ENCODE data around the gene L3MBTL2.

The L3MBTL2 gene

DNA sequence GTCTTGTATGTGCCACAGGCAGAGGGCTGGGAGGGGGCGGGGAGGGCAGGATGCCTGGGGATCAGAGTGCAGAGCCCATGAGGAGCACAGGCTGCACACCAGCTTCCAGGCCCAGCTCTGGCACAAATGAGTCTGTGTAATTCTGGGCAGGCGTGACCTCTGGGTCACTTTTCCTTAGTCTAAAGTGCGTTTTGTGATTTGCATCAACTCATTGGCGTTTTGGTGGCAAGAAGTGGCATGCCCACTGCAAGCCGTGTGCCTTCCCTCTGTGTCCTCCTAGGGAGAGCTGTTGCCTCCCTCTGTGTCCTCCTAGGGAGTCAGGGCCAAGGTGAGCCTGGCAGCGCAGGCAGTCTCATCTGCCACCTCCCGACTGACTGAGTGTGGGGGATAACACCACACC lies 18.4 kb downstream of the L3MBTL2 start:
- no peaks in the 10 kb centered on the region for H3K9me3 ChIP-seq (ENCODE audit: low read length)
- H3K4me1 ChIP-seq (ENCODE audit: insufficient read depth, low read length): no peaks in the 10 kb centered on the region
- no peak overlapping the region for H3K4me3 ChIP-seq (ENCODE audit: low read length)
- no peak overlapping the region for H2AFZ ChIP-seq (ENCODE audit: low read depth, low read length)
- no peaks in the 10 kb centered on the region for H3K27me3 ChIP-seq (ENCODE audit: insufficient read depth, low read length)
- peaks cover 68% of the 10 kb centered on the region for H3K36me3 ChIP-seq (ENCODE audit: insufficient read depth, low read length)

GRCh38 chr22:41226723-41227655 lies 21.9 kb downstream of the L3MBTL2 start:
- Histone ChIP-seq H3K4me1 (ENCODE audit: insufficient read depth, low read length) (no peaks in the 10 kb centered on the region), H3K36me3 (ENCODE audit: insufficient read depth, low read length) (peaks cover 67% of the 10 kb centered on the region), H3K27me3 (ENCODE audit: insufficient read depth, low read length) (no peaks in the 10 kb centered on the region), H2AFZ (ENCODE audit: low read depth, low read length) (no peak overlapping the region), H3K4me3 (ENCODE audit: low read length) (no peak overlapping the region), H3K9me3 (ENCODE audit: low read length) (no peaks in the 10 kb centered on the region)

DNA sequence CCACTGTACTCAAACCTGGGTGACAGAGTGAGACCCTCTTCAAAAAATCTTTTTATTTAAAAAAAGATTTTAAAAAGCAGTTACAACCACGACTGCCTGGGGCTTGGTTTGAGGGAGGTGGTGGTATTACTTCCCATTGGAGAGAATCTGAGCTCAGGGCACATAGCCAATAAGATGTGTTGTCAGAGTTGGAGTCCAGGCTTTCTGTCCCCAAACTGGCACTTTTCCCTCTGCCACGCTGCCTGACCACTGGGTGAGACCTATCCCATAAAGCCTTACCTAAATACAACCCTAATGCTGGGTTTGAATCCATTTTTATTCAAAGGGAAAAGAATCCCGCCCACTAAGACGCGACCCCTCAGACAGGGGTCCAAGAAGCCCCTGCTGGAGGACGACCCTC lies 24.1 kb downstream of the L3MBTL2 start:
- Histone ChIP-seq H3K36me3 (ENCODE audit: insufficient read depth, low read length) (peaks cover 46% of the 10 kb centered on the region), H3K9me3 (ENCODE audit: low read length) (no peaks in the 10 kb centered on the region), H3K4me3 (ENCODE audit: low read length) (no peak overlapping the region), H2AFZ (ENCODE audit: low read depth, low read length) (no peak overlapping the region), H3K4me1 (ENCODE audit: insufficient read depth, low read length) (no peaks in the 10 kb centered on the region), H3K27me3 (ENCODE audit: insufficient read depth, low read length) (no peaks in the 10 kb centered on the region)

DNA sequence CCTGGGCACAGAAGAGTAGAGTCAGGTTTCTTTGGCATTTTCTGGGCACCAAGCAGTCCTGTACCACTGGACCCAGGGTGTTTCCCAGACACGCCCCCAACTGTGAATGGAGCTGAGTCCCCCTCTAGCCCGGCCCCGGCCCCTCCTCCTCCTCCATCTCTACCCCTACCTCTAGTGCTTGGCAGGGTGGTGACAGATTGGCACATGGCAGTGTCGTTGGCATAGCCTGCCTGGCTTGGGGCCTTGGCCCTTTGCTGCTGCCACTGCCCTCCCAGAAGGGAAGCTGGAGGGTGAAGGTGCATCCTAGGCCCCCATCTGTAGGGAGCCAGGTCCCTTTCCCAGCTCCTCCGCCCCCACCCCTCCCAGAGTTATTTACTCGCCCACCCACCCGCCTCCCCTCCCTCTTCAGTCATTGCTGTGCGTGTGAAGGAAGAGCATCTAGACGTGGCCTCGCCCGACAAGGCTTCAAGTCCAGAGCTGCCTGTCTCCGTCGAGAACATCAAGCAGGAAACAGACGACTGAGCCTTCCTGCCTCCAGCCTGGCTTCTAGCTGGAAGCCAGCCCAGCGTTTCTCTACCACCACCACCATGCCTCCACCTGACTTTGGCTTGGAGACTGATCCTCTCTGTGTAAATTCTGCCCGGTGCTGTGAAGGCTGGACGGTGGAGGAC lies 24.8 kb downstream of the L3MBTL2 start:
- Histone ChIP-seq H3K9me3 (ENCODE audit: low read length) (no peaks in the 10 kb centered on the region), H2AFZ (ENCODE audit: low read depth, low read length) (no peak overlapping the region), H3K27me3 (ENCODE audit: insufficient read depth, low read length) (no peaks in the 10 kb centered on the region), H3K4me1 (ENCODE audit: insufficient read depth, low read length) (no peaks in the 10 kb centered on the region), H3K4me3 (ENCODE audit: low read length) (no peak overlapping the region), H3K36me3 (ENCODE audit: insufficient read depth, low read length) (peaks cover 40% of the 10 kb centered on the region)

DNA sequence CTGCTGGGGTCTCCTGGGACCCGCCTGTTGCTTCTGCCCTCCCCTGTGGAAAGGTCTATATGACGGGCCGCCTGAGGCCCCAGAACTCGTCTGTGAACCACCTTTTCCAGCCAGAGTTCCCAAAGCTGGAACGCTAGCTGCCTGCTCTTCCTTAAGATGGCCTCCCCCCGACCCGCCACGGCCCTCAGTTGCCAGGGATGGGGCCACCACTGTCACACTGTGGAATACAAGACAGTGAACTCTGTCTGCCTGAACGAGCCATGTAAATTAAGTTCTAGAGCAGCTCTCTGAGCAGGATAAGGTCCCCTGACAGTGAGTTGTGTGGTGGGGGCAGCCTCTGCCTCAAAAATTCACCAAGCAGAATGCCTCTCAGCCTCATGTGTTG lies 25.3 kb downstream of the L3MBTL2 start:
- Histone ChIP-seq H3K36me3 (ENCODE audit: insufficient read depth, low read length) (peaks cover 36% of the 10 kb centered on the region), H3K4me1 (ENCODE audit: insufficient read depth, low read length) (no peaks in the 10 kb centered on the region), H3K4me3 (ENCODE audit: low read length) (no peak overlapping the region), H2AFZ (ENCODE audit: low read depth, low read length) (no peak overlapping the region), H3K27me3 (ENCODE audit: insufficient read depth, low read length) (no peaks in the 10 kb centered on the region), H3K9me3 (ENCODE audit: low read length) (no peaks in the 10 kb centered on the region)

- H2AFZ ChIP-seq (ENCODE audit: low read depth, low read length): no peak overlapping the region
- H3K27me3 ChIP-seq (ENCODE audit: insufficient read depth, low read length): no peaks in the 10 kb centered on the region
- H3K9me3 ChIP-seq (ENCODE audit: low read length): no peaks in the 10 kb centered on the region
- H3K36me3 ChIP-seq (ENCODE audit: insufficient read depth, low read length): peaks cover 29% of the 10 kb centered on the region
- no peak overlapping the region for H3K4me3 ChIP-seq (ENCODE audit: low read length)
- no peaks in the 10 kb centered on the region for H3K4me1 ChIP-seq (ENCODE audit: insufficient read depth, low read length)
Observed at GRCh38 chr22:41231369-41231768, 26.3 kb downstream of the L3MBTL2 start.

DNA sequence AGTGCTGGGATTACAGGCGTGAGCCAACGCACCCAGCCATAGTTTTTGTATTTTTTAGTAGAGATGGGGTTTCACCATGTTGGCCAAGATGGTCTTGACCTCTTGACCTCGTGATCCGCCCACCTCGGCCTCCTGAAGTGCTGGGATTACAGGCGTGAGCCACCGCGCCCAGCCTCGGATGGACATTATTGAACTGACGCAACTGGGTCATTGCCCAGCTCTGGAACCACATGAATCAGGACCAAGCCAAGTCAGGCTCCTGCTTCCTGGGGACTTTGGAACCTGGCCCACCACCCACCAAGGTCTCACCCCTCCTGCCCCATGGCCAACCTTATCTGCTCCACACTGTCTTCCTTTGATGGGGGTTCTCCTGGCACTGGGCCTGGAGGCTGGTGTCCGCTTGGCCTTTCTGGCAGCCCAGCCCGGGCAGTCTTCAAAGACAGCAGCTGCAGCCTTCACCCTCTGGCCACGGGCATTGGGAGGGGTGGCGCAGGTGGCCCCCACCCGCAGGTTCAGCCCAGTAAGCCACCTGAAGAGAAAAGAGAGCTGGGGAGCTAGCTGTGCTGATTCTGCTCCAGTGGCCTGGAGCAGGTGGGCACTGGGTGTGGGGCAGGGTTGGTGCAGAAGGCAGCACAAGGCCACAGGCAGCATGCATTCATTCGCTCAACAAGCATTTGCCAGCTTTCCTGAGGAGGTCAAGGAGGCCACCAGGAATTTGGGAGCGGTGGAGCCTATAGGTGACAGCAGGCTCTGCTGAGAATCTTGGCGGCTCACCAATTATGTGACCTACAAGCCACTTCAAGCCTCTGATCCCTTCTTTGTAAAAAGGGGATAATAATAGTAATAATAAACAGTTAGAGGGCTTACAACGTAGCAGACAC lies 29.9 kb downstream of the L3MBTL2 start:
- Histone ChIP-seq H3K4me3 (ENCODE audit: low read length) (no peak overlapping the region), H3K9me3 (ENCODE audit: low read length) (no peaks in the 10 kb centered on the region), H3K36me3 (ENCODE audit: insufficient read depth, low read length) (peaks cover 12% of the 10 kb centered on the region), H3K4me1 (ENCODE audit: insufficient read depth, low read length) (no peaks in the 10 kb centered on the region), H2AFZ (ENCODE audit: low read depth, low read length) (no peak overlapping the region), H3K27me3 (ENCODE audit: insufficient read depth, low read length) (no peaks in the 10 kb centered on the region)

- Histone ChIP-seq H3K9me3 (ENCODE audit: low read length) (no peaks in the 10 kb centered on the region), H3K27me3 (ENCODE audit: insufficient read depth, low read length) (no peaks in the 10 kb centered on the region), H2AFZ (ENCODE audit: low read depth, low read length) (no peak overlapping the region), H3K4me1 (ENCODE audit: insufficient read depth, low read length) (no peaks in the 10 kb centered on the region), H3K4me3 (ENCODE audit: low read length) (no peak overlapping the region), H3K36me3 (ENCODE audit: insufficient read depth, low read length) (no peaks in the 10 kb centered on the region)
Observed at GRCh38 chr22:41237036-41237706, 32.1 kb downstream of the L3MBTL2 start.

GRCh38 chr22:41237707-41238569 lies 32.8 kb downstream of the L3MBTL2 start:
- H3K4me1 ChIP-seq (ENCODE audit: insufficient read depth, low read length): no peaks in the 10 kb centered on the region
- no peaks in the 10 kb centered on the region for H3K9me3 ChIP-seq (ENCODE audit: low read length)
- H2AFZ ChIP-seq (ENCODE audit: low read depth, low read length): no peak overlapping the region
- H3K4me3 ChIP-seq (ENCODE audit: low read length): no peak overlapping the region
- no peaks in the 10 kb centered on the region for H3K36me3 ChIP-seq (ENCODE audit: insufficient read depth, low read length)
- H3K27me3 ChIP-seq (ENCODE audit: insufficient read depth, low read length): no peaks in the 10 kb centered on the region

GRCh38 chr22:41238570-41239442 lies 33.7 kb downstream of the L3MBTL2 start:
- no peaks in the 10 kb centered on the region for H3K36me3 ChIP-seq (ENCODE audit: insufficient read depth, low read length)
- H3K9me3 ChIP-seq (ENCODE audit: low read length): no peaks in the 10 kb centered on the region
- no peaks in the 10 kb centered on the region for H3K4me1 ChIP-seq (ENCODE audit: insufficient read depth, low read length)
- H3K4me3 ChIP-seq (ENCODE audit: low read length): no peak overlapping the region
- no peaks in the 10 kb centered on the region for H3K27me3 ChIP-seq (ENCODE audit: insufficient read depth, low read length)
- H2AFZ ChIP-seq (ENCODE audit: low read depth, low read length): no peak overlapping the region

GRCh38 chr22:41239443-41240128 lies 34.5 kb downstream of the L3MBTL2 start:
- Histone ChIP-seq H3K9me3 (ENCODE audit: low read length) (no peaks in the 10 kb centered on the region), H3K36me3 (ENCODE audit: insufficient read depth, low read length) (no peaks in the 10 kb centered on the region), H3K4me3 (ENCODE audit: low read length) (no peak overlapping the region), H3K27me3 (ENCODE audit: insufficient read depth, low read length) (no peaks in the 10 kb centered on the region), H3K4me1 (ENCODE audit: insufficient read depth, low read length) (no peaks in the 10 kb centered on the region), H2AFZ (ENCODE audit: low read depth, low read length) (no peak overlapping the region)

All from neuron (in vitro differentiated cells).